GM19438 (cell line): ENCODE results near the gene N4BP3.

ENCODE experiments used
- ATAC-seq: cut with Tn5 transposase; IDR thresholded peaks from one replicate; pipeline ENCODE4 v1.9.1; 2021; ENCODE audit warnings: low read depth; ENCODE audit not compliant: unreplicated experiment

The N4BP3 gene

GRCh38 chr5:178145965-178146820, 32.9 kb downstream of the N4BP3 start:
- no peak for ATAC-seq

DNA sequence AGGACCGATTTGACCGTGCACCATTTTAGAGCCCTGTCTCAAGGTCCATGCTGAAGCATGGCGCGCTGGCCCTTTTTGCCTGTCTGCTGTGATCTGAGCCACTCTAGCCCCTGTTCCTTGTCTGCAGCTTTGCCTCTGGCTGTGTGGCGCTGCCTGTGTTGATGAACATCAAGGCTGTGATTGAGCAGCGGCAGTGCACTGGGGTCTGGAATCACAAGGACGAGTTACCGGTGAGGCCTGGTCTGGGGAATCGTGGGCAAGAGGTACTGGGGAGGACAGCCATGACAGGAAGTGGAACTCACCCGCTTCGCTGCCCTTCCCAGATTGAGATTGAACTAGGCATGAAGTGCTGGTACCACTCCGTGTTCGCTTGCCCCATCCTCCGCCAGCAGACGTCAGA, 34.1 kb downstream of the N4BP3 start:
- ATAC-seq, result no peak

DNA sequence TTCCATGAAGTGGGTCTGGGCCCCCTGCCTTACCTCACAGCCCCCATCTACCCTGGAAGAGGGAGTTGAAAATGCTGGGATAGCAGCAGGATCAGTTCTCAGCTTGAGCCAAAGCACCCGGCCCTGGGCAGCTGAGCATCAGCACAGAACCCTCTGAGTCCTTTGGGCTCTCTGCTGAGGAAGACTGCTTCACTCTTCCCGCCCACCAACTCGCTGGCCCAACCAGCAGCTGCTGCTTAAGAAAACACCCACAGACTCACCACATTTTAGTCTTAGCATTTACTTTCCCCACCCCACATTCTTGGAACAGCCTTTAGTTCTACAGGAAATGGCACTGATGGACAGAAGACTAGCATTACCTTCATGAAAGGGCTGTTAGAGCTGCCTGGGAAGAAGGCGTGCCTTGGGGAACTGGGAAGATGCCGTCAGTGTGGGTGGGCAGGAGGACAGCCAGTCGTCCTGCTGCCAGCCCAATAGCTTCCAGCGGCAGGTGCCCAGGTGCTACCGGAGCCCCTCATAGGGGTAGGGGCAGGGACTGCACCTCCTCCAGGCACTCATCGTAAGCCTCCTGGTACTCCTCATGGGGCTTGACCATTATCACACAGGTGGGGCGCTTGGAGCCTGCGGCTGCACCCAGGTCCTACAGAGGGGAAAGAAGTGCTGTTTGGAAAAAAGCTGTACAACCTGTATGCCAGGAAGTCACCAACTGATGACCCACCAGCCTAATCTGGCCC, 36.0 kb downstream of the N4BP3 start:
- no peak for ATAC-seq

DNA sequence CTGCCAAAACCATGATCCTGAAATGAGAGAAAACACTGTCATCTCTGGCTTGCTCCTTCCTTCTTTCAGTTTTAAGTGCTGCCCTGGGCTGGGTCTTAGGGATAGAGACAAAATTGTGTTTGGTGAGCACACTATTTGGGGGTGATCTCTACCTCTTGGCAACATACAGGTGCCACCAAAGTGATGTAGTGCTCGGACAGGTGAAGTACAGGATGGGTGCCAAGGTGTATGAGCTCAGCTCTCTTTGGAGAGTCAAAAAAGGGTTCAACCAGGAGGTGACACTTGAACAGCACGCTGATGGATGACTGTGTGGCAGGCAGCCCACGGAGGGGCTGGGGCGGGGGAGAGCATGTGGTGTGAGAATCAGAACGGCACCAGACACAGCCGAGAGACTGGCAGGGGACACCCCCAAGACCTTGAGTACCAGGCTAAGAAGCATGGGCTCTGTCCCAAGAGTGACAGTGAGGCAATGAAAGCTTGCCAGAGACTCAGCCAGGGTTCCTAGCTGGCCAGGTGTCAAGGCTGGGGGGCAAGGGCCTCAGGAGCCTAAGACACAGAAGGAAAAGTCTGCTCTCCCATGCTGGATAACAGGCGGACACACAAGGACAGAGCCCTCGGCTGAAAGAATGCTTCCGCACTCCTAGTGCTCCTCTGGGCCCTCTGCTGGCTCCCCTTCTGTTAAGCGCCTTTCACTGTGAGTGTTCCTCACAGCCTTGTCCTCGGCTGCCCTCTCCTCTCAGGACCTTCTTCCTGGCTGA, 37.8 kb downstream of the N4BP3 start:
- no peak for ATAC-seq

GRCh38 chr5:178152491-178153444, 39.4 kb downstream of the N4BP3 start:
- no peak for ATAC-seq

DNA sequence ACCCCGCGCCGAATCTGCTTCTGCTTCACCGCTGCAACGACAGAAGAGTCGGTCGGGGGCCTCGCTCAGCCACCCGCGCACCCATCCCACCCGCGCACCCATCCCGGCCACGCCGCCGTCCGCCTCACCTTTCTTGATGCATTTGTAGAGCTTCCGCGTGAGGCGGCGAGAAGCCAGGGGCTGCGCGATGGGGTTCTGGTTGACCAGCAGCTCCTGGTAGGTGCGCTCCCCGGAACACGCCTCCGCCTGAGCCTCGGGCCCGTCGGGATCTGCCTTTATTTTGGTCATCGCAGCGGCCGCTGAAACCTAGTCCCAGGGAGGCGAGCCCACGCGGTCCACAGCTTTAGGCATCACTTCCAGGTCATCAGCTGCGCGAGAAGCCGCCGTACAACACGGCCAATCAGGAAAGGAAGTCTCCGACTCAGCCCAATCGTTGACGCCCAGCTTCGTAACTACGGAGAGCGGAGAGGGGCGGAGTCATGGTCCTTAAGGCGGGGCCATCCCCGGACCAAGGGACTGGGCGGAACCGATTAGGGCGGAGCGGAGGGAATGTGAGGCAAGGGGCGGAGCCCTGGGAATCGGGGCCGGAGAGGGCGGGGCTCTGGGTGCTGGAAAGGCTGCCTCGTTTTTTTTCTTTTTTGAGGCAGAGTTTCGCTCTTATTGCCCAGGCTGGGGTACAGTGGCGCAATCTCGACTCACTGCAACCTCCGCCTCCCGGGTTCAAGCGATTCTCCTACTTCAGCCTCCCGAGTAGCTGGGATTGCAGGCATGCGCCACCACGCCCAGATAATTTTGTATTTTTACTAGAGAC, 40.4 kb downstream of the N4BP3 start, which contains the start of gene NHP2:
NHP2 (minus strand) TSS at position 356 of the 811 bp plus-strand sequence; CDS start at position 288, 68 bp downstream.
- ATAC-seq, result peak; percentile 100

GRCh38 chr5:178155065-178155464, 41.7 kb downstream of the N4BP3 start:
- no peak for ATAC-seq

DNA sequence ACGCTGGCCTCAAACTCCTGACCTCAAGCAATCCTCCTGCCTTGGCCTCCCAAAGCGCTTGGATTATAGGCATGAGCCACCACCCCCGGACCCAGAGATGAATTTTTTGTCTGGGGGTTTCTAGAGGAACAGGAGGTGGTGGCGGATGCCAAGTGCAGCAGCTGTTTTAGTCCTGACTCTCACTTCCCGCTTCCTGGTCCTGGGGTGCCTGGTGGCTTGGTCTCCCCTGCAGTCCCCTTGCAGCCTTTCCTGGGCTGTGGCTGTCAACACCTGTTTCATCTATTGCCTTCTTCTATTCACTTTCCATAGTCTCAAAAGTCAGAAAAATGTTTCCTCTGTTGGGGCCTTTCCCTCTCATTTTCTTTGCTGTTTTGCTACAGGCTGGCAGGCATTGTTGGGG, 46.8 kb downstream of the N4BP3 start:
- ATAC-seq, result no peak

DNA sequence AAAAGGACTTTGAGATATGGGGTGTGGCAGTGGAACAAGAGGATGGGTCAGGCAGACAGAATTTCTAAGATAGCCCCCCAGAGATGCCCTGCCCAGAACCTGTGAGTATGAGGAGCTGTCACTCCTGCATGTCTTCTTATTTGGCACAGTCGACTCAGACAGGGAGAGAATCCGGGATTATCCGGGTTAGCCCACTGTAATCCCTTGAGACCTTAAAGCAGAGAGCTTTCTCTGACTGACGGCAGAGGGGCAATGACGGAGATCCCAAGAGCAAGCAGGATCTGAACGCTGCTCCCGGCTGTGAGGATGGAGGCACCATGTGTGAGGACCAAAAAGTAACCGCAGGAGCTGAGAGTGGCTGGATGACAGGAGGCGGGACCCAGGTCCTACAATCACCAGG, 49.1 kb downstream of the N4BP3 start:
- ATAC-seq, result no peak

DNA sequence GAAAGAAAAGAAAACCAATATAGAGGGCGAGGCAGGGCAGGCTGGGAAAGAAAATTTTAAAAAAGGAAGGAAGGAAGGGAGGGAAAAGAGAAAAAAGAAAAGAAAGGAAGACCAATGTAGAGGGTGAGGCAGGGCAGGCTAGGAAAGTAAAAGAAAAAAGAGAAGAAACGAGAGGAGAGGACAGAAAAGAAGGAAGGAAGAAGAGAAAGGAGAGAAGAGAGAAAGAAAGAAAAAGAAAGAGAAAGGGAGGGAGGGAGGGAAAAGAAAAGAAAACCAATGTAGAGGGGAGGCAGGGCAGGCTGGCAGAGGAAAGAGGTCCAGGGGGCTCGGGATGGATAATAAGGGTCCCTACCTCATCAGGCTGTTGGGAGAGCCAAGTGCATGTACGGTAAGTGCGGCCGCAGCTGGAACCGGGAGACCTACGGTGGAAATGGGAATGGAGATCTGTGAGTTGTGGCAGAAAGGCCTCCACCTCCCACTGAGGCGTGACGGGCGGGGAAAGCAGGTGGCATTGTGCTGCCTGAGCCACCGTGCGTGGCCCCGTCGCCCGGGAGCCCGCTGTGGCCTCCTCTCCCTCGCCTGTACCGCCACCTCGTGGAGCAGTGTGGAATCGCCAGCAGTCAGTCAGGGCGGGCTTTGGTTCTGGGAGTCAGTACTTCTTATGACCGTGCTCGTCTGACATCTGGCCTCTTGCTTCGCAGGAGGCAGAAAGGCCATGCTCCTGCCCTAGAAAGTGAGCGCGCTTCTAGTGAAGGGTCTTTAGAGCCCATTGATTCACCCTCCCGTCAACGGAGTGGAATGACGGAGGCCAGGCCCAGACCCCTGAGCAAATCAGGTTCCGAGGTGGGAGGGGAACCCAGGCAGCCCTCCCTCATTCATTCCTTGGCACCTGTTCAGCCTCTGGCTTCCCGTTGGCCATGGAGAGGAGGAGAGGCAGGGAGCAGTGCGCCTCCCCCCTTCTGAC, 50.7 kb downstream of the N4BP3 start:
- ATAC-seq, result peak; percentile 92

DNA sequence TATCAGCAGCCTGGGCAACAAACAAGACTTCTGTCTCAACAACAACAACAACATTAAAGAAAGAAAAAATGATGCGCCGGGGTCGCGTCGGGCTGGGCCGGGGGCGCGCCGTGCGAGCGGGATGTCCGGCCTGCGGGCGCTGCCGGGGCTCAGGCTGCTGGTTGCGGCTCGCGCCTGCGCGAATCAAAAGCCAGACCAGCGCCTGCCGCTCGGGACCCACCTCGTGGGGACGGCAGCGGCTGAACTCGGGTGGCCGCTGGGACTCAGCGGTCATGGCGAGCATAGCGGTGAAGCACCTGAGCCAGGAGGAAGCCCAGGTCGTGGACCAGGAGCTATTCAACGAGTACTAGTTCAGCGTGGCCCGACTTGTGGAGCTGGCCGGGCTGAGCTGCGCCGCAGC, 52.2 kb downstream of the N4BP3 start:
- ATAC-seq, result no peak

GRCh38 chr5:178170455-178170854, 57.1 kb downstream of the N4BP3 start:
- no peak for ATAC-seq

DNA sequence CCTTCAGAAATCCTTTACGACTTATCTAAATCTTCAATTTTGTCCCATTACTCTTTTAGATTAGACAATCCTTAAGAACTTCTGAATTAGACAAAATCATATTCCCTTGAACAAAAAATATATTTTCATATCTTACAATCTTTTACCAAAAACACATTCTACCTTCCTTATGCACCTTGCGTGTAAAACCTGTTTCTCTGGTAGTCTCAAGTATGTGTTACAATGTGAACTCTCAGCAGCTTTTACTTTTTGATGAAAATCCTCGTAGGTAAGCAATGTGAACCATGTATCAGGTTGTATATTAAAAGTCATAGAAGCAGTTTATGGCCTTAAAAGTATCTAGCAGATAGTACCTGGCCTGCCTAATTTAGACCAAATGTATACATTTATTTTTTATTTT, 61.1 kb downstream of the N4BP3 start:
- ATAC-seq, result no peak
